HepG2 (cell line): Measurements from ENCODE around the gene ZNF3. TPM values are rescaled to one million over a fixed set of nuclear protein-coding genes. Genes with fewer than 3 reads are reported as not detected.

ENCODE experiments used
- ARHGAP35 ChIP-seq: sonication (generic); formaldehyde crosslinking; IDR thresholded peaks from 2 replicates; pipeline ENCODE4 v1.9.0; 2022; ENCODE audit warnings: mild to moderate bottlenecking, inconsistent platforms, moderate library complexity, missing genetic modification reagents, borderline replicate concordance
- HIVEP1 ChIP-seq: sonication (generic); formaldehyde crosslinking; IDR thresholded peaks from 2 replicates; pipeline ENCODE4 v1.4.0; 2020; ENCODE audit warnings: mild to moderate bottlenecking, missing genetic modification reagents
- KLF16 ChIP-seq, 2 experiments: sonication (generic) in 1 of 2; formaldehyde crosslinking in 1 of 2; IDR thresholded peaks; 2 replicates each; pipeline versions ENCODE4 v1.6.1 to v1.8.0; 2016 to 2023; ENCODE audit warnings: missing genetic modification reagents in 2 of 2, missing compliant biosample characterization in 1 of 2
- POGZ ChIP-seq: sonication (generic); formaldehyde crosslinking; IDR thresholded peaks from 2 replicates; pipeline ENCODE4 v1.4.0; 2020; ENCODE audit warnings: mild to moderate bottlenecking, missing genetic modification reagents
- RELA ChIP-seq: sonication (generic); formaldehyde crosslinking; IDR thresholded peaks from 2 replicates; pipeline ENCODE4 v1.4.0; 2020; ENCODE audit warnings: missing genetic modification reagents
- SMARCC2 ChIP-seq: fragments of 450-650 bp; IDR thresholded peaks from 2 replicates; pipeline ENCODE4 v1.6.1; 2017; ENCODE audit warnings: antibody characterized with exemption, mild to moderate bottlenecking
- SRSF1 ChIP-seq: fragments of 200-400 bp; formaldehyde crosslinking; optimal IDR thresholded peaks from 2 replicates; pipeline ENCODE3; 2017; ENCODE audit warnings: mild to moderate bottlenecking, low read depth, low read length, moderate library complexity
- ZNF333 ChIP-seq: sonication (generic); formaldehyde crosslinking; IDR thresholded peaks from 2 replicates; pipeline ENCODE4 v1.4.0; 2020; ENCODE audit warnings: mild to moderate bottlenecking, missing genetic modification reagents, borderline replicate concordance
- ZNF343 ChIP-seq: sonication (generic); formaldehyde crosslinking; IDR thresholded peaks from 2 replicates; pipeline ENCODE4 v1.4.0; 2020; ENCODE audit warnings: mild to moderate bottlenecking, missing genetic modification reagents
- ZNF737 ChIP-seq: sonication (generic); formaldehyde crosslinking; IDR thresholded peaks from 2 replicates; pipeline ENCODE4 v1.5.0; 2020; ENCODE audit warnings: missing genetic modification reagents, mild to moderate bottlenecking, borderline replicate concordance
- ZNF781 ChIP-seq: sonication (generic); formaldehyde crosslinking; IDR thresholded peaks from 2 replicates; pipeline ENCODE4 v1.5.1; 2020; ENCODE audit warnings: borderline replicate concordance, mild to moderate bottlenecking, missing genetic modification reagents; ENCODE audit errors: not compliant biosample characterization
- polyA plus RNA-seq, 8 experiments: library from polyadenylated mRNA; depleted of rRNA in 3 of 8; stranded (reverse) in 7 of 8; unstranded in 1 of 8; fragments of >200 nt; fragmentation: Illumina TruSeq in 4 of 8; extraction: Trizol in 4 of 8; gene quantifications; 2 replicates each; pipeline versions ENCODE4 v1.2.1 to v1.2.3, GENCODE V29; 2011 to 2016; ENCODE audit warnings: low read depth in 4 of 8, missing spikeins in 1 of 8, mixed read lengths in 1 of 8; ENCODE audit not compliant: insufficient read depth in 1 of 8
- total RNA-seq, 5 experiments: library from RNA; depleted of rRNA; stranded (reverse); fragments of >200 nt; fragmentation: Illumina TruSeq; extraction: Trizol; gene quantifications; 2 replicates each; pipeline ENCODE4 v1.2.3, GENCODE V29; 2016; ENCODE audit warnings: low read depth in 1 of 5
- TF ChIP-seq, protein P1 (sequence below): sonication (generic); formaldehyde crosslinking; IDR thresholded peaks from 2 replicates; pipeline ENCODE4 v1.5.1; 2020; ENCODE audit warnings: missing genetic modification reagents, mild to moderate bottlenecking, borderline replicate concordance
- TF ChIP-seq, protein P2 (sequence below): sonication (generic); formaldehyde crosslinking; IDR thresholded peaks from 2 replicates; pipeline ENCODE4 v1.4.0; 2020; ENCODE audit warnings: missing genetic modification reagents
- TF ChIP-seq, protein P3 (sequence below): conservative IDR thresholded peaks from 2 replicates; pipeline ENCODE4 v1.6.1; 2018; ENCODE audit warnings: missing genetic modification reagents
- TF ChIP-seq, protein P4 (sequence below): sonication (generic); formaldehyde crosslinking; IDR thresholded peaks from 2 replicates; pipeline ENCODE4 v1.5.0; 2020; ENCODE audit warnings: missing genetic modification reagents
- TF ChIP-seq, protein P5 (sequence below): sonication (generic); formaldehyde crosslinking; IDR thresholded peaks from 2 replicates; pipeline ENCODE4 v1.8.0; 2022; ENCODE audit warnings: mild to moderate bottlenecking, missing genetic modification reagents, moderate library complexity
- TF ChIP-seq, protein P6 (sequence below): sonication (generic); formaldehyde crosslinking; IDR thresholded peaks from 2 replicates; pipeline ENCODE4 v1.5.1; 2020; ENCODE audit warnings: mild to moderate bottlenecking, missing genetic modification reagents, borderline replicate concordance

ZNF3 gene
- total and polyA plus RNA-seq, 2 of the 13 experiments (the other 11 are each of a cell fraction or from before 2014, with no cell fraction given): 33.7 to 56.9 TPM

DNA sequence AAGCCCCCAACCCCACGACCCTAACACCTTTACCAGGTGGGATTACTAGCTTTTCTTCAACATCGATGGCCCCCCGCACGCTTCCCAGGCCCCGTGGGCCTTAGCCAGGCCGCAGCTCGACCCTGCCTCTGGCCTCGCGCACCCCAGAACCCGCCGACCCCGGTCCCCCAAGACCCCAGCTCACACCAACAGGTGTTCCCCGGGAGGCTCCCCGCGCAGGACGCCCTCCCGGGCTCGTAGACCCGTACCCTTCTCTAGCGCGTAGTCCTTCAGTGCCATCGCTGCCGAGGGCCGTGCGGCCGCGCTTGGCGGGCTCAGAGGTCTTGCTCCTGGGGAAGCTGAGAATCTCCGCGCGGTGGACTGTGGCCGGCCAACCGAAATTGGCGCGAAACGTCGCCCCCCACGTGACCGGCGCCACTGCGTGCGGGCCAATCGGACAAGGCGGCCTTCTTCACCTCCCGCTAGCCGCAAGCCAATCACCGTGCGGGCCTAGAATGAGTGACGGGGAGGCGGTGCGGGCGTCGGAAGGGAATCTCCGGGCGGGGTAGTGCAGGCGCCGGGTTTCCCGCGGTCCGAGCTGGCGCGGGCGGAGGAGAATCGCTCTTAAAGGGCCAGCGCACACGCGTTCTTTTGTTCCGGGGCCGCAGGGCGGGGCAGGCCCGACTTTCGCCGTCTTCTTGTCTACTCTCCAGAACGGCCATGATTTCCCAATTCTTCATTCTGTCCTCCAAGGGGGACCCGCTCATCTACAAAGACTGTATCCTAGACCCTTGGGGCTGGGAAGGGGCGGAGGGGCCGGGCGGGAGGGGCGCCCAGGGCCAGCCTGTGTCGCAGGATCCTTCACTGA, 19.7 kb upstream of the ZNF3 start, which contains the start of the genes AP4M1 and MCM7 (continued):
- TF ChIP-seq, protein P1, sequence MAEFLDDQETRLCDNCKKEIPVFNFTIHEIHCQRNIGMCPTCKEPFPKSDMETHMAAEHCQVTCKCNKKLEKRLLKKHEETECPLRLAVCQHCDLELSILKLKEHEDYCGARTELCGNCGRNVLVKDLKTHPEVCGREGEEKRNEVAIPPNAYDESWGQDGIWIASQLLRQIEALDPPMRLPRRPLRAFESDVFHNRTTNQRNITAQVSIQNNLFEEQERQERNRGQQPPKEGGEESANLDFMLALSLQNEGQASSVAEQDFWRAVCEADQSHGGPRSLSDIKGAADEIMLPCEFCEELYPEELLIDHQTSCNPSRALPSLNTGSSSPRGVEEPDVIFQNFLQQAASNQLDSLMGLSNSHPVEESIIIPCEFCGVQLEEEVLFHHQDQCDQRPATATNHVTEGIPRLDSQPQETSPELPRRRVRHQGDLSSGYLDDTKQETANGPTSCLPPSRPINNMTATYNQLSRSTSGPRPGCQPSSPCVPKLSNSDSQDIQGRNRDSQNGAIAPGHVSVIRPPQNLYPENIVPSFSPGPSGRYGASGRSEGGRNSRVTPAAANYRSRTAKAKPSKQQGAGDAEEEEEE (CRISPR knock-in tag): no peak
- TF ChIP-seq, protein P2, sequence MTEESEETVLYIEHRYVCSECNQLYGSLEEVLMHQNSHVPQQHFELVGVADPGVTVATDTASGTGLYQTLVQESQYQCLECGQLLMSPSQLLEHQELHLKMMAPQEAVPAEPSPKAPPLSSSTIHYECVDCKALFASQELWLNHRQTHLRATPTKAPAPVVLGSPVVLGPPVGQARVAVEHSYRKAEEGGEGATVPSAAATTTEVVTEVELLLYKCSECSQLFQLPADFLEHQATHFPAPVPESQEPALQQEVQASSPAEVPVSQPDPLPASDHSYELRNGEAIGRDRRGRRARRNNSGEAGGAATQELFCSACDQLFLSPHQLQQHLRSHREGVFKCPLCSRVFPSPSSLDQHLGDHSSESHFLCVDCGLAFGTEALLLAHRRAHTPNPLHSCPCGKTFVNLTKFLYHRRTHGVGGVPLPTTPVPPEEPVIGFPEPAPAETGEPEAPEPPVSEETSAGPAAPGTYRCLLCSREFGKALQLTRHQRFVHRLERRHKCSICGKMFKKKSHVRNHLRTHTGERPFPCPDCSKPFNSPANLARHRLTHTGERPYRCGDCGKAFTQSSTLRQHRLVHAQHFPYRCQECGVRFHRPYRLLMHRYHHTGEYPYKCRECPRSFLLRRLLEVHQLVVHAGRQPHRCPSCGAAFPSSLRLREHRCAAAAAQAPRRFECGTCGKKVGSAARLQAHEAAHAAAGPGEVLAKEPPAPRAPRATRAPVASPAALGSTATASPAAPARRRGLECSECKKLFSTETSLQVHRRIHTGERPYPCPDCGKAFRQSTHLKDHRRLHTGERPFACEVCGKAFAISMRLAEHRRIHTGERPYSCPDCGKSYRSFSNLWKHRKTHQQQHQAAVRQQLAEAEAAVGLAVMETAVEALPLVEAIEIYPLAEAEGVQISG (CRISPR knock-in tag): no peak; the same call in none of the 2 replicates
- peak in 1 of 2 experiments; percentile 50; a peak in 1 of 4 replicates for TF ChIP-seq KLF16 (CRISPR knock-in tag; IDR thresholded peaks at IDR 0.05)
- TF ChIP-seq ZNF343: 0 out of 2 replicates have a peak, but pooled peaks have one; percentile 34
- TF ChIP-seq POGZ (CRISPR knock-in tag): no peak
- no peak; the same call in 1 of the 2 replicates for TF ChIP-seq RELA (CRISPR knock-in tag)
- TF ChIP-seq ZNF737: no peak
- no peak for TF ChIP-seq ZNF333 (CRISPR knock-in tag)
- TF ChIP-seq, protein P3, sequence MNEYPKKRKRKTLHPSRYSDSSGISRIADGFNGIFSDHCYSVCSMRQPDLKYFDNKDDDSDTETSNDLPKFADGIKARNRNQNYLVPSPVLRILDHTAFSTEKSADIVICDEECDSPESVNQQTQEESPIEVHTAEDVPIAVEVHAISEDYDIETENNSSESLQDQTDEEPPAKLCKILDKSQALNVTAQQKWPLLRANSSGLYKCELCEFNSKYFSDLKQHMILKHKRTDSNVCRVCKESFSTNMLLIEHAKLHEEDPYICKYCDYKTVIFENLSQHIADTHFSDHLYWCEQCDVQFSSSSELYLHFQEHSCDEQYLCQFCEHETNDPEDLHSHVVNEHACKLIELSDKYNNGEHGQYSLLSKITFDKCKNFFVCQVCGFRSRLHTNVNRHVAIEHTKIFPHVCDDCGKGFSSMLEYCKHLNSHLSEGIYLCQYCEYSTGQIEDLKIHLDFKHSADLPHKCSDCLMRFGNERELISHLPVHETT (CRISPR knock-in tag): no peak
- 0 out of 2 replicates have a peak, but pooled peaks have one; percentile 33 for TF ChIP-seq ARHGAP35 (CRISPR knock-in tag)
- TF ChIP-seq, protein P4, sequence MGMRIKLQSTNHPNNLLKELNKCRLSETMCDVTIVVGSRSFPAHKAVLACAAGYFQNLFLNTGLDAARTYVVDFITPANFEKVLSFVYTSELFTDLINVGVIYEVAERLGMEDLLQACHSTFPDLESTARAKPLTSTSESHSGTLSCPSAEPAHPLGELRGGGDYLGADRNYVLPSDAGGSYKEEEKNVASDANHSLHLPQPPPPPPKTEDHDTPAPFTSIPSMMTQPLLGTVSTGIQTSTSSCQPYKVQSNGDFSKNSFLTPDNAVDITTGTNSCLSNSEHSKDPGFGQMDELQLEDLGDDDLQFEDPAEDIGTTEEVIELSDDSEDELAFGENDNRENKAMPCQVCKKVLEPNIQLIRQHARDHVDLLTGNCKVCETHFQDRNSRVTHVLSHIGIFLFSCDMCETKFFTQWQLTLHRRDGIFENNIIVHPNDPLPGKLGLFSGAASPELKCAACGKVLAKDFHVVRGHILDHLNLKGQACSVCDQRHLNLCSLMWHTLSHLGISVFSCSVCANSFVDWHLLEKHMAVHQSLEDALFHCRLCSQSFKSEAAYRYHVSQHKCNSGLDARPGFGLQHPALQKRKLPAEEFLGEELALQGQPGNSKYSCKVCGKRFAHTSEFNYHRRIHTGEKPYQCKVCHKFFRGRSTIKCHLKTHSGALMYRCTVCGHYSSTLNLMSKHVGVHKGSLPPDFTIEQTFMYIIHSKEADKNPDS (CRISPR knock-in tag): no peak
- peak; percentile 86 for TF ChIP-seq ZNF781 (CRISPR knock-in tag)
- TF ChIP-seq, protein P5, sequence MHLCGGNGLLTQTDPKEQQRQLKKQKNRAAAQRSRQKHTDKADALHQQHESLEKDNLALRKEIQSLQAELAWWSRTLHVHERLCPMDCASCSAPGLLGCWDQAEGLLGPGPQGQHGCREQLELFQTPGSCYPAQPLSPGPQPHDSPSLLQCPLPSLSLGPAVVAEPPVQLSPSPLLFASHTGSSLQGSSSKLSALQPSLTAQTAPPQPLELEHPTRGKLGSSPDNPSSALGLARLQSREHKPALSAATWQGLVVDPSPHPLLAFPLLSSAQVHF (CRISPR knock-in tag): peak; percentile 69
- TF ChIP-seq HIVEP1: peak; percentile 96
- TF ChIP-seq SRSF1: no peak
- TF ChIP-seq SMARCC2: no peak
- TF ChIP-seq, protein P6, sequence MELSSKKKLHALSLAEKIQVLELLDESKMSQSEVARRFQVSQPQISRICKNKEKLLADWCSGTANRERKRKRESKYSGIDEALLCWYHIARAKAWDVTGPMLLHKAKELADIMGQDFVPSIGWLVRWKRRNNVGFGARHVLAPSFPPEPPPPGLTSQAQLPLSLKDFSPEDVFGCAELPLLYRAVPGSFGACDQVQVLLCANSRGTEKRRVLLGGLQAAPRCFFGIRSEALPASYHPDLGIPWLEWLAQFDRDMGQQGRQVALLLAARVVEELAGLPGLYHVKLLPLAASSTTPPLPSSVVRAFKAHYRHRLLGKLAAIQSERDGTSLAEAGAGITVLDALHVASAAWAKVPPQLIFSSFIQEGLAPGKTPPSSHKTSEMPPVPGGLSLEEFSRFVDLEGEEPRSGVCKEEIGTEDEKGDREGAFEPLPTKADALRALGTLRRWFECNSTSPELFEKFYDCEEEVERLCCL: no peak
